MG63 (cell line): ENCODE data around the gene ALOX12B. TPM values are rescaled to one million over a fixed set of nuclear protein-coding genes. Genes with fewer than 3 reads are reported as not detected.
A peak's percentile ranks its signal among the peaks of the same experiment; 100 is the strongest.
"Not testable (repeated sequence)": the region's sequence is repeated elsewhere in the genome, so short reads cannot be mapped to it uniquely, and the experiment has no call there.

ENCODE experiments used
- DNase-seq: peaks from one replicate; pipeline ENCODE4 v3.0.0-alpha.2; 2020
- H3K27me3 ChIP-seq: fragments of 250-450 bp; sonication (Bioruptor Pico); 2 replicates; pipeline ENCODE4 v1.5.1; 2020; ENCODE audit warnings: mild to moderate bottlenecking, moderate library complexity
- H3K36me3 ChIP-seq: fragments of 250-450 bp; sonication (Bioruptor Pico); 2 replicates; pipeline ENCODE4 v1.5.1; 2020; ENCODE audit warnings: mild to moderate bottlenecking, moderate library complexity
- H3K4me3 ChIP-seq: fragments of 250-450 bp; sonication (Bioruptor Pico); 2 replicates; pipeline ENCODE4 v1.5.1; 2020; ENCODE audit warnings: mild to moderate bottlenecking, moderate library complexity
- H3K9me3 ChIP-seq: fragments of 250-450 bp; sonication (Bioruptor Pico); 2 replicates; pipeline ENCODE4 v1.5.1; 2020; ENCODE audit warnings: mild to moderate bottlenecking, moderate library complexity
- total RNA-seq: library from RNA; depleted of rRNA; stranded (reverse); fragments of >200 nt; shearing (Covaris generic); gene quantifications from 2 replicates; pipeline ENCODE4 v1.2.3, GENCODE V29; 2014; ENCODE audit warnings: low replicate concordance

Gene ALOX12B
- total RNA-seq, 1 experiment from 2014 or later: not detected

- no peak overlapping the region; the same call in 1 of the 2 replicates for H3K4me3 ChIP-seq
- no peak for DNase-seq
- no peaks in the 10 kb centered on the region for H3K36me3 ChIP-seq
- H3K27me3 ChIP-seq: peaks cover 60% of the 10 kb centered on the region
- no peaks in the 10 kb centered on the region for H3K9me3 ChIP-seq
Observed at GRCh38 chr17:8062435-8062806, 25.1 kb downstream of the ALOX12B start.

- not testable (repeated sequence) for H3K36me3 ChIP-seq, H3K9me3 ChIP-seq, H3K4me3 ChIP-seq, DNase-seq
- peaks cover 60% of the 10 kb centered on the region for H3K27me3 ChIP-seq
Observed at GRCh38 chr17:8061851-8062250, 25.7 kb downstream of the ALOX12B start.

- Histone ChIP-seq H3K9me3 (no peaks in the 10 kb centered on the region), H3K36me3 (no peaks in the 10 kb centered on the region), H3K4me3 (no peak overlapping the region), H3K27me3 (peaks cover 60% of the 10 kb centered on the region)
- peak; percentile 43 for DNase-seq
Observed at GRCh38 chr17:8060274-8060673, 27.2 kb downstream of the ALOX12B start.

GRCh38 chr17:8059131-8059530, 28.4 kb downstream of the ALOX12B start:
- no peaks in the 10 kb centered on the region for H3K9me3 ChIP-seq
- no peak overlapping the region for H3K4me3 ChIP-seq
- no peak for DNase-seq
- H3K27me3 ChIP-seq: peaks cover 55% of the 10 kb centered on the region
- no peaks in the 10 kb centered on the region for H3K36me3 ChIP-seq

- Histone ChIP-seq H3K9me3 (no peaks in the 10 kb centered on the region), H3K4me3 (no peak overlapping the region; the same call in 1 of the 2 replicates), H3K36me3 (no peaks in the 10 kb centered on the region), H3K27me3 (peaks cover 45% of the 10 kb centered on the region)
- peak; percentile 37 for DNase-seq
Observed at GRCh38 chr17:8057691-8058114, 29.8 kb downstream of the ALOX12B start.

- no peaks in the 10 kb centered on the region for H3K36me3 ChIP-seq
- no peak for DNase-seq
Observed at GRCh38 chr17:8056976-8057625, 30.4 kb downstream of the ALOX12B start.

GRCh38 chr17:8056232-8056975, 31.1 kb downstream of the ALOX12B start:
- Histone ChIP-seq H3K36me3 (no peaks in the 10 kb centered on the region), H3K27me3 (peaks cover 32% of the 10 kb centered on the region), H3K4me3 (no peak overlapping the region), H3K9me3 (no peaks in the 10 kb centered on the region)
- DNase-seq: peak; percentile 26

More at GRCh38 chr17:8056976-8057625, 30.4 kb downstream of the ALOX12B start:
- H3K27me3 ChIP-seq: peaks cover 39% of the 10 kb centered on the region
- H3K9me3 ChIP-seq: no peaks in the 10 kb centered on the region
- H3K4me3 ChIP-seq: no peak overlapping the region

GRCh38 chr17:8055851-8056231, 31.7 kb downstream of the ALOX12B start:
- Histone ChIP-seq H3K4me3 (no peak overlapping the region), H3K9me3 (no peaks in the 10 kb centered on the region), H3K27me3 (peaks cover 27% of the 10 kb centered on the region), H3K36me3 (no peaks in the 10 kb centered on the region)
- DNase-seq: no peak

- no peak overlapping the region for H3K4me3 ChIP-seq
- no peak for DNase-seq
Observed at GRCh38 chr17:8053600-8053999, 33.9 kb downstream of the ALOX12B start.

GRCh38 chr17:8052256-8053252, 35.0 kb downstream of the ALOX12B start:
- Histone ChIP-seq H3K27me3 (peaks cover 2% of the 10 kb centered on the region; the same call in 1 of the 2 replicates), H3K9me3 (no peaks in the 10 kb centered on the region), H3K4me3 (no peak overlapping the region), H3K36me3 (no peaks in the 10 kb centered on the region)
- no peak for DNase-seq

More at GRCh38 chr17:8053600-8053999, 33.9 kb downstream of the ALOX12B start:
- Histone ChIP-seq H3K9me3 (no peaks in the 10 kb centered on the region), H3K27me3 (peaks cover 9% of the 10 kb centered on the region), H3K36me3 (no peaks in the 10 kb centered on the region)

GRCh38 chr17:8051831-8052230, 35.7 kb downstream of the ALOX12B start:
- no peaks in the 10 kb centered on the region for H3K36me3 ChIP-seq
- no peak for DNase-seq
- H3K9me3 ChIP-seq: no peaks in the 10 kb centered on the region
- H3K4me3 ChIP-seq: no peak overlapping the region
- 0 out of 2 replicates have a peak, but pooled peaks cover 2% of the 10 kb centered on the region for H3K27me3 ChIP-seq

GRCh38 chr17:8048736-8049135, 38.8 kb downstream of the ALOX12B start:
- Histone ChIP-seq H3K9me3 (no peaks in the 10 kb centered on the region), H3K36me3 (no peaks in the 10 kb centered on the region), H3K4me3 (no peak overlapping the region), H3K27me3 (0 out of 2 replicates have a peak, but pooled peaks cover 2% of the 10 kb centered on the region)
- no peak for DNase-seq

- H3K27me3 ChIP-seq: 0 out of 2 replicates have a peak, but pooled peaks cover 2% of the 10 kb centered on the region
- no peaks in the 10 kb centered on the region for H3K9me3 ChIP-seq
- no peaks in the 10 kb centered on the region for H3K36me3 ChIP-seq
- no peak for DNase-seq
- no peak overlapping the region for H3K4me3 ChIP-seq
Observed at GRCh38 chr17:8048236-8048635, 39.3 kb downstream of the ALOX12B start.

GRCh38 chr17:8047769-8048110, 39.8 kb downstream of the ALOX12B start:
- no peaks in the 10 kb centered on the region for H3K36me3 ChIP-seq
- no peaks in the 10 kb centered on the region for H3K9me3 ChIP-seq
- H3K4me3 ChIP-seq: no peak overlapping the region
- no peak for DNase-seq
- H3K27me3 ChIP-seq: 0 out of 2 replicates have a peak, but pooled peaks cover 2% of the 10 kb centered on the region

GRCh38 chr17:8046929-8047768, 40.4 kb downstream of the ALOX12B start:
- DNase-seq: no peak
- H3K9me3 ChIP-seq: no peaks in the 10 kb centered on the region
- 0 out of 2 replicates have a peak, but pooled peaks cover 2% of the 10 kb centered on the region for H3K27me3 ChIP-seq
- no peaks in the 10 kb centered on the region for H3K36me3 ChIP-seq
- no peak overlapping the region for H3K4me3 ChIP-seq
